ENCODE results near the gene IPO11.

- TF ChIP-seq CTCF (IDR thresholded peaks at IDR 0.05) (no peak), EZH2 (IDR thresholded peaks at IDR 0.05) (no peak)
These were observed 65.2 kb downstream of the IPO11 start for GRCh38 chr5:62477801-62478200.
